Measurements from ENCODE around the gene PPL. TPM values are rescaled to one million over a fixed set of nuclear protein-coding genes. Genes with fewer than 3 reads are reported as not detected.

Gene PPL
- polyA plus RNA-seq, 1 experiment = 0.56 TPM

DNA sequence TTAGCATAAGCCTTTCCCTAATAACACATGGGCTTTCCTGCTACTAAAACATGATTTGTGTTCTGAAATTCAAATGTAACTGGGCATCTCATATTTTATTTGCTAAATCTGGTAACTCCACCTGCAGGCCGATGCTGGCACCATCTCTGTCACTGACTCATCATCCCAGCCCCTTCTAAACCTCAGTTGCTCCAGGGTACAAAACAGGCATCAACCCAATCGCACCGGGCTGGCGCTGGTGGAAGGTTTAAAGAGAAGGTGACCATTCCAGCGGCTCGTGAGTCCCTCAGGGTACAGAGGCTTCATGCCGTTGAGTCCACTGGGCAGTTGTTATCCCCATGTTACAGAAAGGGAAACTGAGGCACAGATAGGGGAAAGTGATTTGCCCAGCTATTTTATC is 27.1 kb downstream of the PPL start:
- 0 out of 2 replicates have a peak, but pooled peaks cover 5% of the 10 kb centered on the region for H3K27me3 ChIP-seq (ENCODE audit: control insufficient read depth, insufficient read depth, low read length)
- CTCF ChIA-PET = no interaction called here
- no peak overlapping the region for H3K4me3 ChIP-seq (ENCODE audit: low read depth, low read length)
- DNase-seq (ENCODE audit: low read depth) = no peak
- TF ChIP-seq, protein P1, sequence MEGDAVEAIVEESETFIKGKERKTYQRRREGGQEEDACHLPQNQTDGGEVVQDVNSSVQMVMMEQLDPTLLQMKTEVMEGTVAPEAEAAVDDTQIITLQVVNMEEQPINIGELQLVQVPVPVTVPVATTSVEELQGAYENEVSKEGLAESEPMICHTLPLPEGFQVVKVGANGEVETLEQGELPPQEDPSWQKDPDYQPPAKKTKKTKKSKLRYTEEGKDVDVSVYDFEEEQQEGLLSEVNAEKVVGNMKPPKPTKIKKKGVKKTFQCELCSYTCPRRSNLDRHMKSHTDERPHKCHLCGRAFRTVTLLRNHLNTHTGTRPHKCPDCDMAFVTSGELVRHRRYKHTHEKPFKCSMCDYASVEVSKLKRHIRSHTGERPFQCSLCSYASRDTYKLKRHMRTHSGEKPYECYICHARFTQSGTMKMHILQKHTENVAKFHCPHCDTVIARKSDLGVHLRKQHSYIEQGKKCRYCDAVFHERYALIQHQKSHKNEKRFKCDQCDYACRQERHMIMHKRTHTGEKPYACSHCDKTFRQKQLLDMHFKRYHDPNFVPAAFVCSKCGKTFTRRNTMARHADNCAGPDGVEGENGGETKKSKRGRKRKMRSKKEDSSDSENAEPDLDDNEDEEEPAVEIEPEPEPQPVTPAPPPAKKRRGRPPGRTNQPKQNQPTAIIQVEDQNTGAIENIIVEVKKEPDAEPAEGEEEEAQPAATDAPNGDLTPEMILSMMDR (IDR thresholded peaks at IDR 0.05; ENCODE audit: insufficient read depth, low read depth, low read length) = no peak
- no peaks in the 10 kb centered on the region for H3K36me3 ChIP-seq (ENCODE audit: control insufficient read depth, insufficient read depth, low read length)
- POLR2A ChIA-PET = no interaction called here

DNA sequence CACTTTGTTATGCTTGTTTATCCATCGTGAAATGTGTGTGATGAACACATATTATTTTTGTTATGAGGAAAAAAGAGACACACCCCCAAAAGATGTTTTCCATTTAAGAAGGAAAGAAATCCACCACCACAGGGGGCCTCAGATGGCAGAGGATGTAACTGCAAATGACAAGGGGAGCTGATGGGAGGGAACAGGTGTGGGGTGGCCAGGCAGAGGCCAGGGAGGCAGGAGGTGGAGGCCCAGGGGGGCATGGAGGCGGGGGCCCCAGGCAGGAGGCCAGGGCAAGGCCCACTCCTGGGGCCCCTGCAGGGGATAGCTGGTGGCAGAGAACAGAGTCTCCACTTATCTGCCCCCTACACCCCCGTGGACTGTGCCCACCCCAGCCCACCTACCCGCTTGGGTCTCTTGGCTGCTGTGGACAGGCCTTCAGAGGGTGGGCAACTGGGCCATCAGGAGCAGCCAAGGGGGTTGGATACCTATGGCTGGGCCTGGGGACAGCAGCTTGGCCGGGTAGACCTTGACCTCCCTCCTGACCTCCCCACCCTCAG is 28.0 kb downstream of the PPL start:
- no peak for DNase-seq (ENCODE audit: low read depth)
- Histone ChIP-seq H3K36me3 (ENCODE audit: control insufficient read depth, insufficient read depth, low read length) (no peaks in the 10 kb centered on the region), H3K4me3 (ENCODE audit: low read depth, low read length) (no peak overlapping the region), H3K27me3 (ENCODE audit: control insufficient read depth, insufficient read depth, low read length) (peaks cover 5% of the 10 kb centered on the region)
- TF ChIP-seq, protein P1 (IDR thresholded peaks at IDR 0.05; ENCODE audit: insufficient read depth, low read depth, low read length) = no peak
- ChIA-PET CTCF (no interaction called here), POLR2A (no interaction called here)

DNA sequence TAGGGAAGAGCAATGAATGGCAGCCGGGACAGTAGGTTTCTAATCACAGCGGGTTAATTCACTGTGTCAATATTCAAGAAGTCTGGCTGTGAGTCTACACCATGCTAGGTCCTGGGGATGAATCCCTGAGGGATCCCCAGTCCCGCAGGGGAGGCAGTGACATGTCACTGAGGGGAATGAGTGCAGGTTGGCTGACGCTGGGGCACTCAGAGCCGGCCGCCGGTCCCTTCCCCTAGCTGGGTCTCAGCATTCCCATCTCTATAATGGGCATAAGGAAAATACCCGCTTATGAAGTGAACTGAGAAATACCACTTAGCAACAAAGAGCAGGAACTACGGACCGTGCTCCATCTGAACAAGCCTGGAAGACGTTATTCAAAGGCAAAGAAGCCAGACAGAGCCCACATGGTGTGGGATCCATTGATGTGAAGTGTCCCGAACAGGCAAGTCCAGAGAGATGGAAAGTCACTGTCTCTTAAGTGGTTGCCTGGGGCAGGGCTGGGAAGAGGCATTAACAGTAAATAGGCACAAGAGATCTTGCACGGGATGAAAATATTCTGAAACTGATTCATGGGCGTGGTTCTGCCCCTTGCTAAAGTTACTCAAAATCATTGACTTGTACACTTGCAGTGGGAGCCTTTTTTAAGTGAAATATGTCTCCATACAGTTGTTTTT is 31.9 kb downstream of the PPL start:
- TF ChIP-seq, protein P1 (IDR thresholded peaks at IDR 0.05; ENCODE audit: insufficient read depth, low read depth, low read length) = no peak
- no peaks in the 10 kb centered on the region for H3K36me3 ChIP-seq (ENCODE audit: control insufficient read depth, insufficient read depth, low read length)
- H3K4me3 ChIP-seq (ENCODE audit: low read depth, low read length) = no peak overlapping the region
- POLR2A ChIA-PET = no interaction called here
- DNase-seq (ENCODE audit: low read depth) = no peak
- CTCF ChIA-PET = no interaction called here
- peaks cover 5% of the 10 kb centered on the region for H3K27me3 ChIP-seq (ENCODE audit: control insufficient read depth, insufficient read depth, low read length)

DNA sequence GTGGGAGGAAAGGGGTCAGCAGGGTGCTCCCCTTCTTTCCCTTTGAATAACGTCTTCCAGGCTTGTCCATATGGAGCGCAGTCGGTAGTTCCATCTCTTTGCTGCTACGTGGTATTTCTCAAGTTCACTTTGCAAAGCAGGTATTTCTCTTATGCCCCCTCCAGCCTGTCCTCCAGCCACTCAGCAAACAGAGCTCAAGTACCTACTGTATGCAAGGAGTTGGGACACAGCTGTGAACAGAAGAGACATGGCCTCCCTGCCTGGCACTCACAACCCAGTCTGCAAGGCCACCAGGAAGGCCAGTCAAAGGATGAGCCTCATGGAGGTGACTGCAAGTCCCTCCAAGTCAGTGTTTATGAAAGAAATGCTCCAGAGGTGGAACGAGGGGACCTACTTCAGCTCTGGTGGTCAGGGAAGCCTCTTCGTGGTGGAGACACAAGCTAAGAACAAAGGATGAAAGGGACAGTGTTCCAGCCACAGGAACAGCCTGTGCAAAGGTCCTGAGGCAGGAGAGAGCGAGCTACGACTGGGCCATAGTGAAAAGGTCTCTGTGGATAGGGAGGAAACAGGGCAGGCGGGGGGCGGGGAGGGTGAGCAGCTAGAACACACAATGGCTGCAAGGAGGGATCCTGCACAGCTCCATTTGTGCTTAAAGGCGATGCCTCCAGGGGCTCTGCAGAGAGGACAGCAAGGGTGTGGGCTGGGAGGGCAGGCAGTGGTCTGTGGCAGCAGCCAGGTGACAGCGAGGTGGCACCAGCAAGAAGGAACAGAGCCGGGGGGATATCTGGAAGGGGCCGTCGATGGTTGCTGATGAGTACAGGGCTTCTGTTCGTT is 32.6 kb downstream of the PPL start:
- Histone ChIP-seq H3K36me3 (ENCODE audit: control insufficient read depth, insufficient read depth, low read length) (no peaks in the 10 kb centered on the region), H3K4me3 (ENCODE audit: low read depth, low read length) (no peak overlapping the region), H3K27me3 (ENCODE audit: control insufficient read depth, insufficient read depth, low read length) (peaks cover 5% of the 10 kb centered on the region)
- DNase-seq (ENCODE audit: low read depth) = no peak
- CTCF ChIA-PET = no interaction called here
- POLR2A ChIA-PET = no interaction called here
- TF ChIP-seq, protein P1 (IDR thresholded peaks at IDR 0.05; ENCODE audit: insufficient read depth, low read depth, low read length) = no peak

DNA sequence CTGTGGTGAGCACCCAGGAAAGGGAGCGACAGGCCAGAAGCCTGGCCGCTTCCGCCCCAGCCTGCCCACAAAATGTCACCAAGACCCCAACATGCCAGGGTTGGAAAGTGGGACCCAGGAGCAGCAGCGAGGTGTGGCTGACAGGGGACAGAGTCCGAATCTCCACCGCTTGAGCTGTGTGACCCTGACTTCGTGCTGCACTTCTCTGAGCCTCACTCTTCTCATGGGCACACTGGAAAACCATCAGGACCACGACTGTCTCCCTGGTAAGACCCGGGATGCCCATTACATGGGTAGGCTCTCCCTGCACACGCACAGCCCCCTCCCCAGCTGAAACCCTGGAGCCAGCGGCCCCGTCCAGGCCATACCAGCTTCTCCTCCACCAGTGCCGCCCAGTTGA is 34.9 kb downstream of the PPL start:
- TF ChIP-seq, protein P1 (IDR thresholded peaks at IDR 0.05; ENCODE audit: insufficient read depth, low read depth, low read length) = no peak
- no peak overlapping the region for H3K4me3 ChIP-seq (ENCODE audit: low read depth, low read length)
- POLR2A ChIA-PET = no interaction called here
- peaks cover 5% of the 10 kb centered on the region for H3K27me3 ChIP-seq (ENCODE audit: control insufficient read depth, insufficient read depth, low read length)
- H3K36me3 ChIP-seq (ENCODE audit: control insufficient read depth, insufficient read depth, low read length) = no peaks in the 10 kb centered on the region
- no peak for DNase-seq (ENCODE audit: low read depth)
- CTCF ChIA-PET = interaction anchor here (0.6 to 2.2 kb wide), 2 partner anchors 11 to 37 kb away, joined by 3 to 5 read pairs; no protein-coding TSS in a partner anchor

Measured in BJ (cell line).